GM10266 (cell line): ENCODE measurements around the gene METTL26.

ENCODE experiments used
- DNase-seq: peaks from one replicate; pipeline ENCODE4 v3.0.0; 2012; ENCODE audit errors: extremely low spot score
- TF ChIP-seq, protein P1 (sequence below): IDR thresholded peaks from 2 replicates; pipeline ENCODE4 v1.5.1; 2012; ENCODE audit warnings: mild to moderate bottlenecking, low read depth; ENCODE audit not compliant: control insufficient read depth, insufficient read depth; ENCODE audit errors: missing control alignments

METTL26 gene

DNA sequence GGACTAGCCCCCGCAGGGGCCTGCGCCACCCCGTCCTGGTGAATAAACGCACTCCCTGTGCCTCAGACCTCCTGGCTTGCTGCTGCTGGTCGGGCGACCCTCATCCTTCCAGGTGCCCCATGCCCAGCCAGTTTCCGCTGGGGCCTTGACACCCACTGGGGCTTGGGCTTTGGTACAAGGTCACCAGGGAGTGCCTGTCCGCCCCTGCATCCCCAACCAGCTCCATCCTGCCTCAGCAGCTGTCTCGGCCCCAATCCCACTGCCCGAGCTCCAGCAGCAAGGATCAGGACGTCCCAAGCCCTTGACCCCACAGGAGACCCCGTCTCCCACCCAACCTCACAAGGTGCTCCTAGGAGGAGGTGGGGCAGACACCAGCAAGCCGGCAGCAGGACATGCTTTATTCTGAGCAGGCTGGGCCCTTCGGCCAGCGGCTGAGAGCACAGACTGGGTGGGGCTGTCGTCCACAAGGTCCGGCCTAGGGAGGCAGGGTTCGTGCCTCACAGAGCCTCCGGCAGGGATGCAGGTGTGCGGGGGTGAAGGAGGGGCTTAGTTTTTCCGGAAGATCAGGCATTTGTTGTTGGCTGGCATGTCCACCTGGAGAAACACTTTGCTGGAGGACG lies 1.9 kb downstream of the METTL26 start:
- TF ChIP-seq, protein P1, sequence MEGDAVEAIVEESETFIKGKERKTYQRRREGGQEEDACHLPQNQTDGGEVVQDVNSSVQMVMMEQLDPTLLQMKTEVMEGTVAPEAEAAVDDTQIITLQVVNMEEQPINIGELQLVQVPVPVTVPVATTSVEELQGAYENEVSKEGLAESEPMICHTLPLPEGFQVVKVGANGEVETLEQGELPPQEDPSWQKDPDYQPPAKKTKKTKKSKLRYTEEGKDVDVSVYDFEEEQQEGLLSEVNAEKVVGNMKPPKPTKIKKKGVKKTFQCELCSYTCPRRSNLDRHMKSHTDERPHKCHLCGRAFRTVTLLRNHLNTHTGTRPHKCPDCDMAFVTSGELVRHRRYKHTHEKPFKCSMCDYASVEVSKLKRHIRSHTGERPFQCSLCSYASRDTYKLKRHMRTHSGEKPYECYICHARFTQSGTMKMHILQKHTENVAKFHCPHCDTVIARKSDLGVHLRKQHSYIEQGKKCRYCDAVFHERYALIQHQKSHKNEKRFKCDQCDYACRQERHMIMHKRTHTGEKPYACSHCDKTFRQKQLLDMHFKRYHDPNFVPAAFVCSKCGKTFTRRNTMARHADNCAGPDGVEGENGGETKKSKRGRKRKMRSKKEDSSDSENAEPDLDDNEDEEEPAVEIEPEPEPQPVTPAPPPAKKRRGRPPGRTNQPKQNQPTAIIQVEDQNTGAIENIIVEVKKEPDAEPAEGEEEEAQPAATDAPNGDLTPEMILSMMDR: no peak

DNA sequence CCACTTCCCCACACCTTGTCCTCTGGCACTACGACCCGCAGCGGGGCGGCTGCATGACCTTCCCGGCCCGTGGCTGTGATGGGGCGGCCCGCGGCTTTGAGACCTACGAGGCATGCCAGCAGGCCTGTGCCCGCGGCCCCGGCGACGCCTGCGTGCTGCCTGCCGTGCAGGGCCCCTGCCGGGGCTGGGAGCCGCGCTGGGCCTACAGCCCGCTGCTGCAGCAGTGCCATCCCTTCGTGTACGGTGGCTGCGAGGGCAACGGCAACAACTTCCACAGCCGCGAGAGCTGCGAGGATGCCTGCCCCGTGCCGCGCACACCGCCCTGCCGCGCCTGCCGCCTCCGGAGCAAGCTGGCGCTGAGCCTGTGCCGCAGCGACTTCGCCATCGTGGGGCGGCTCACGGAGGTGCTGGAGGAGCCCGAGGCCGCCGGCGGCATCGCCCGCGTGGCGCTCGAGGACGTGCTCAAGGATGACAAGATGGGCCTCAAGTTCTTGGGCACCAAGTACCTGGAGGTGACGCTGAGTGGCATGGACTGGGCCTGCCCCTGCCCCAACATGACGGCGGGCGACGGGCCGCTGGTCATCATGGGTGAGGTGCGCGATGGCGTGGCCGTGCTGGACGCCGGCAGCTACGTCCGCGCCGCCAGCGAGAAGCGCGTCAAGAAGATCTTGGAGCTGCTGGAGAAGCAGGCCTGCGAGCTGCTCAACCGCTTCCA lies 2.6 kb downstream of the METTL26 start:
- no peak for DNase-seq
- TF ChIP-seq, protein P1: no peak

More for the DNA sequence above, 1.9 kb downstream of the METTL26 start:
- no peak for DNase-seq

DNA sequence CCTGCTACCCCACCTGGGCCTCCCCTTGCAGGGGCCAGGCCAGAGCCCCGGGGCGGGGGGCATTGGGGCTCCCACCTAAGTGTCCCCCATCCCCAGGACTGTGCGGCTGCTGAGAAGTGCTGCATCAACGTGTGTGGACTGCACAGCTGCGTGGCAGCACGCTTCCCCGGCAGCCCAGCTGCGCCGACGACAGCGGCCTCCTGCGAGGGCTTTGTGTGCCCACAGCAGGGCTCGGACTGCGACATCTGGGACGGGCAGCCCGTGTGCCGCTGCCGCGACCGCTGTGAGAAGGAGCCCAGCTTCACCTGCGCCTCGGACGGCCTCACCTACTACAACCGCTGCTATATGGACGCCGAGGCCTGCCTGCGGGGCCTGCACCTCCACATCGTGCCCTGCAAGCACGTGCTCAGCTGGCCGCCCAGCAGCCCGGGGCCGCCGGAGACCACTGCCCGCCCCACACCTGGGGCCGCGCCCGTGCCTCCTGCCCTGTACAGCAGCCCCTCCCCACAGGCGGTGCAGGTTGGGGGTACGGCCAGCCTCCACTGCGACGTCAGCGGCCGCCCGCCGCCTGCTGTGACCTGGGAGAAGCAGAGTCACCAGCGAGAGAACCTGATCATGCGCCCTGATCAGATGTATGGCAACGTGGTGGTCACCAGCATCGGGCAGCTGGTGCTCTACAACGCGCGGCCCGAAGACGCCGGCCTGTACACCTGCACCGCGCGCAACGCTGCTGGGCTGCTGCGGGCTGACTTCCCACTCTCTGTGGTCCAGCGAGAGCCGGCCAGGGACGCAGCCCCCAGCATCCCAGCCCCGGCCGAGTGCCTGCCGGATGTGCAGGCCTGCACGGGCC lies 3.4 kb downstream of the METTL26 start:
- TF ChIP-seq, protein P1: no peak
- no peak for DNase-seq

DNA sequence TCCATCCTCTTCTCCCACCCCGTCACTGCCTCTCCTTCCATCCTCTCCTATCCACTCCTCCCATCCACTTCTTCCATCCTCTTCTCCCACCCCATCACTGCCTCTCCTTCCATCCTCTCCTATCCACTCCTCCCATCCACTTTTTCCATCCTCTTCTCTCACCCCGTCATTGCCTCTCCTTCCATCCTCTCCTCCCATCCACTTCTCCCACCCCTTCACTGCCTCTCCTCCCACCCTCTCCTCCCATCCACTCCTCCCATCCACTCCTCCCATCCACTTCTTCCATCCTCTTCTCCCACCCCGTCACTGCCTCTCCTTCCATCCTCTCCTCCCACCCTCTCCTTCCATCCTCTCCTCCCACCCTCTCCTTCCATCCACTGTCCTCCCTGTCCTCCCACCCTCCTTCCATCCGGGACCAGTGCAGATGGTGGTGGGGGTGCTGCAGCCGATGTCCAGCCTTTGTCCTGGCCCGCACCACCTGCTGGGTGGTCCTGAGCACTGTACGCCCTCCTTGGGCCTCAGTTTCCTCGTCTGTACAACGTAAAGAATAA lies 4.2 kb downstream of the METTL26 start:
- TF ChIP-seq, protein P1: no peak
- DNase-seq: no peak

DNA sequence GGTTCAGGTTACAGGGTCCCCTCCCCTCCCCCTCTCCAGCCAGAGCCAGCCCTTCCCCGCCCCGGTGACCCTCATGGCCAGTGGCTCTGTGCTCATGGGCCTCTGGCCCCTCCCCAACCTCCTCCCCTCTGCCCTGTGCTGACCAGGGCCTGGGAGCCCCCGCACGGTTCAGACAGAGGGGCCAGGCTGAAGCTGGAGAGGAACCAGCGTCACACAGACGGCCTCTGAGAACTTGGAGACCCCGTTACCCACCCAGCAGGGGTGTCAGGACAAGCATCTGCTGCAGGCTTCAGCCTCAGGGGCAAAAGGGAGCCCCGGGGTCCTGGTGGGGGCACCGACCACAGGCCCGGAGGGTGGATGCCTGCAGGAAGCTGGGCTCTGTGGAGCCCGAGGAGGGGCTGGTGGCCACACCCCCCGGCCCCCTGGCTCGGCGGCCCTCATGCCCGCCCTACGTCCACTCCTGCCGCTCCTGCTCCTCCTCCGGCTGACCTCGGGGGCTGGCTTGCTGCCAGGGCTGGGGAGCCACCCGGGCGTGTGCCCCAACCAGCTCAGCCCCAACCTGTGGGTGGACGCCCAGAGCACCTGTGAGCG lies 5.2 kb downstream of the METTL26 start, which contains the start of gene WFIKKN1:
WFIKKN1 (plus strand) TSS at position 171 of the 591 bp plus-strand sequence; CDS start at position 440, 269 bp downstream.
- DNase-seq: no peak
- TF ChIP-seq, protein P1: no peak

DNA sequence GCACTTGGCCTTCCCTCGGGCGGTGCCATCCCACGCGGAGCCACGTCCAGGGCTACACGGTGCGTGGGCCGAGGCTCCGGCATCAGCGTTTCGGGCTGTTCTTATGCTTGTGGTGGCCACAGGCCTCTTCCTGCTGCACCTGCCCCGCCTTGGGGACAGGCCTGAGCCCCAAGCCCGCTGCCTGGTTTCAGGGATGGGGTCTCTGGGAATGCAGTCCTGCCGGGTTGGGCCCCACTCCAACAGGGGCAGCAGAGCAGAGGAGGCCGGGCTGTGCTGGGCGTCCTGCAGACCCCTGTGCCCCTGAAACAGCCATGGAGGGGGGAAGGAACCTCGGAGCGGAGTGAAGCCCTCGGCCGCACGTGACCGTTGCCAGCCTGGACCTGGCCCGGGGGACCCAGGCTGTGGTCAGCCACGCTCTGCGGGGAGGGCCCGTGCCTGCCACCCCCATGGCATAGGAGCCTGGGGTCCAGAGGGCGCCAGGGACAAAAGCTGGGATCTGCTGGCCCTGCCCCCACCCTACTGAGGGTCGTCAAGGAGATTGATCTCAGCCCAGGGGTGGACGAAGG lies 5.8 kb downstream of the METTL26 start:
- TF ChIP-seq, protein P1: no peak
- DNase-seq: no peak
